Measurements from ENCODE around the gene LDB3. TPM values are rescaled to one million over a fixed set of nuclear protein-coding genes. Genes with fewer than 3 reads are reported as not detected.

Gene LDB3
- total RNA-seq, 1 experiment from 2014 or later: 0.20 TPM

DNA sequence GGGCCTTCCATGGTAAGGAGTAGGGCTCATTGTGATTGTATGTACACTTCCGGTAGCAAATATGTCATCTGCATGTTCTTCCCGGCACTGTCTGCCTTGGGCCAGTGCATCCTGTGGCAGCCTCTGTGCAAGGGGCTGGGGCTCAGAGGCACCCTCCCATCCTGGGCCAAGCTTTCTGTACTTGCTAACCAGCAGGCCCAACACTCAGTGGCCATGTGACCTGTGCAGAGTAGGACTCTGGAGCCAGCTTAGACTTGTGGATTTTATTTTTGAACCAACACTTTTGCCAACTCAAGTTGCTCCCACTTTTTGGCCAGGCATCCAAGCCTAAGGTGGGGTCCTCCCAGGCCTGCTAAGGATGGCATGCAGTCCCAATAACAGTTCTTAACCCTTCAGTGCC is 25.0 kb downstream of the LDB3 start (continued):
- TF ChIP-seq, protein P1, sequence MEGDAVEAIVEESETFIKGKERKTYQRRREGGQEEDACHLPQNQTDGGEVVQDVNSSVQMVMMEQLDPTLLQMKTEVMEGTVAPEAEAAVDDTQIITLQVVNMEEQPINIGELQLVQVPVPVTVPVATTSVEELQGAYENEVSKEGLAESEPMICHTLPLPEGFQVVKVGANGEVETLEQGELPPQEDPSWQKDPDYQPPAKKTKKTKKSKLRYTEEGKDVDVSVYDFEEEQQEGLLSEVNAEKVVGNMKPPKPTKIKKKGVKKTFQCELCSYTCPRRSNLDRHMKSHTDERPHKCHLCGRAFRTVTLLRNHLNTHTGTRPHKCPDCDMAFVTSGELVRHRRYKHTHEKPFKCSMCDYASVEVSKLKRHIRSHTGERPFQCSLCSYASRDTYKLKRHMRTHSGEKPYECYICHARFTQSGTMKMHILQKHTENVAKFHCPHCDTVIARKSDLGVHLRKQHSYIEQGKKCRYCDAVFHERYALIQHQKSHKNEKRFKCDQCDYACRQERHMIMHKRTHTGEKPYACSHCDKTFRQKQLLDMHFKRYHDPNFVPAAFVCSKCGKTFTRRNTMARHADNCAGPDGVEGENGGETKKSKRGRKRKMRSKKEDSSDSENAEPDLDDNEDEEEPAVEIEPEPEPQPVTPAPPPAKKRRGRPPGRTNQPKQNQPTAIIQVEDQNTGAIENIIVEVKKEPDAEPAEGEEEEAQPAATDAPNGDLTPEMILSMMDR (IDR thresholded peaks at IDR 0.05 in 2 of 3, conservative IDR thresholded peaks at IDR 0.05 in 1 of 3; ENCODE audit: borderline replicate concordance in 1 of 3, insufficient read depth in 1 of 3, low read depth in 2 of 3, low read length in 2 of 3): no peak
- TF ChIP-seq EZH2phosphoT487 (IDR thresholded peaks at IDR 0.05; ENCODE audit: borderline replicate concordance): no peak

DNA sequence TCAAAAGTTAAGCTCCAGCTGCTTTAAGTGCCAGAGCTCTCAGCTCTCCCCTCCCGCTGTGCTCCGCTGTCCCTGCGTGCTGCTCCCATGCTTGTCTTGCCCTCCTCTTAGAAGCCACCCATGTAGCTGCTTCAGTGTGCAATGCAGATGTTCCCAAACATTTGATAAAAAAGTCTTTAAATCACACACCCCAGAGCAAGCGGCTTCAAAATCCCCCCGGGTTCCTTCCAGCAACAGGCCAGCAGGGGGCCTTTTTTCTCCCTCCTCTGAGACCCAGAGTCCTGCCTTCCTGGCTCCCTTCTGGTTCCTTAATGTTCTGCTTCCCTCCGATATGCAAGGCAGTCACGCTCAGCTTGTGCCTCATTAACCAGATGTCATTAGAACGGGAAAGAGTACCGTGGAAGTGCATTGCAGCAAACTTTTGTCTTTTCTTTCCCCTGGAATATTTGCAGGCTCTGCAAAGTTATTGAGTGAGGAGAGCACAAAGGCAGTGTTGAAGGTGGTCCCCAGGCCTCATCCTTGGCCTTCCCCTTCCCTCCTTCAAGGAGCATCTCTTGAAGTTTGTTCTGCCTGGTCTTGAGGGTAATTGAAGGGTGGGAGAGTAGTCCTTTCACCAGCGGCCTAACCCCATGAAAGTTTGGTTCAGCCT is 25.5 kb downstream of the LDB3 start:
- no peaks in the 10 kb centered on the region for H3K27me3 ChIP-seq (ENCODE audit: insufficient read depth, low read length)
- BruUV-seq (replicated peaks): no TSS peak
- DNase-seq (ENCODE audit: low read depth, low spot score) (no peak), ATAC-seq (peak; percentile 86)
- ChIA-PET POLR2A (interaction anchor here (0.8 kb wide), 1 partner anchor 267 kb away, joined by 4 read pairs; no protein-coding TSS in a partner anchor), CTCF (interaction anchor here (0.9 to 1.5 kb wide), 4 partner anchors 9 to 206 kb away, joined by 3 to 9 read pairs (median 4); no protein-coding TSS in a partner anchor), RAD21 (ENCODE audit: low non-redundant PET in 1 of 2, low total read pairs in 2 of 2, uncharacterized antibody in 2 of 2, unreplicated experiment in 2 of 2) (no interaction called here)
- no peaks in the 10 kb centered on the region for H3K9me2 ChIP-seq (ENCODE audit: insufficient read depth)
- H2AFZ ChIP-seq (ENCODE audit: low read depth, low read length, poor library complexity, severe bottlenecking): no peak overlapping the region
- H3K9ac ChIP-seq (ENCODE audit: low read length): no peak overlapping the region
- peak; percentile 68 for TF ChIP-seq RAD21 (IDR thresholded peaks at IDR 0.05; ENCODE audit: low read depth)
- TF ChIP-seq, protein P1 (IDR thresholded peaks at IDR 0.05 in 2 of 3, conservative IDR thresholded peaks at IDR 0.05 in 1 of 3; ENCODE audit: borderline replicate concordance in 1 of 3, insufficient read depth in 1 of 3, low read depth in 2 of 3, low read length in 2 of 3): peak; percentile 73 to 77 (median 76)
- TF ChIP-seq EZH2 (IDR thresholded peaks at IDR 0.05): no peak
- no peaks in the 10 kb centered on the region for H3K36me3 ChIP-seq (ENCODE audit: control insufficient read depth in 1 of 2, insufficient read depth in 2 of 2, low read length in 2 of 2)
- no peak overlapping the region for H3K4me2 ChIP-seq (ENCODE audit: low read length)
- intact Hi-C loops (cut with micrococcal nuclease): no loop called here
- no peaks in the 10 kb centered on the region for H3K9me3 ChIP-seq (ENCODE audit: control insufficient read depth in 1 of 2, insufficient read depth in 1 of 2, low read depth in 1 of 2, low read length in 2 of 2)
- H3K4me3 ChIP-seq (replicated peaks in 1 of 2; ENCODE audit: low read depth in 1 of 2, low read length in 2 of 2): no peak overlapping the region
- no peaks in the 10 kb centered on the region for H3K79me2 ChIP-seq (ENCODE audit: insufficient read depth, low read length)
- no peaks in the 10 kb centered on the region for H3K4me1 ChIP-seq (ENCODE audit: control insufficient read depth in 1 of 2, insufficient read depth in 2 of 2, low read length in 2 of 2)
- no peaks in the 10 kb centered on the region for H4K20me1 ChIP-seq (ENCODE audit: insufficient read depth)
- no peak overlapping the region for H3K27ac ChIP-seq (ENCODE audit: low read depth, low read length)

Measured in HCT116 (cell line).